HG03442 (cell line): ENCODE results near the gene UGT1A3.
"Not testable (repeated sequence)": the region's sequence is repeated elsewhere in the genome, so short reads cannot be mapped to it uniquely, and the experiment has no call there.

ENCODE experiments used
- ATAC-seq: cut with Tn5 transposase; IDR thresholded peaks from one replicate; pipeline ENCODE4 v1.9.1; 2021; ENCODE audit warnings: mild to moderate bottlenecking, moderate library complexity; ENCODE audit not compliant: unreplicated experiment

Gene UGT1A3

DNA sequence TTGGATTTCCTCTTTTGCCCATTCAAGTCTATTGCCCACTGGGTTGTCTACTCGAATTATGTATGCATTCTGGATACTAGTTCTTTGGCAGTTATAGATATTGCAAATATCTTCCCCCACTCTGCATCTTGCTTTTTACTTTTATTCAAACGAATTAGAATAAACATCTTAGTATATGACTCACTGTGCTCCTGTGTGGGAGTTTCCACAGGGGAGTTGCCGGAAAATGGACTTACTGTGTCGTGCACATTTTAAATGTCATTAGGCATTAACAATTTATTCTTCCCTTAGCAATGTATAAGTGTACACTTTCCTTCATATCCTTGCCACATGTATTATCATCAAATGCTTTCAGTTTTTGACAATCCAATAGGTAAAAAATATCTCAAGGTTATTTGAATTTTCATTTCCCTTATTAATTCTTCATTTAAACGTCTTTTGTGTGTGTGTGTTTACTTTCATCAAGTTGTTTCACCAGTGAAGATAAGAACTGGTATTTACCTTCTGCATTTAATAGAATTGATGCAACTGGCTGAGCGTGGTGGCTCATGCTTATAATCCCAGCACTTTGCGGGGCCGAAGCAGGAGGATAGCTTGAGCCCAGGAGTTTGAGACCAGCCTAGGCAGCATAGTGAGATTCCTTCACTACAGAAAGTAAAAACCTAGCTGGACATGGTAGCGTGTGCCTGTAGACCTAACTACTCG is 20.8 kb upstream of the UGT1A3 start:
- no peak for ATAC-seq

DNA sequence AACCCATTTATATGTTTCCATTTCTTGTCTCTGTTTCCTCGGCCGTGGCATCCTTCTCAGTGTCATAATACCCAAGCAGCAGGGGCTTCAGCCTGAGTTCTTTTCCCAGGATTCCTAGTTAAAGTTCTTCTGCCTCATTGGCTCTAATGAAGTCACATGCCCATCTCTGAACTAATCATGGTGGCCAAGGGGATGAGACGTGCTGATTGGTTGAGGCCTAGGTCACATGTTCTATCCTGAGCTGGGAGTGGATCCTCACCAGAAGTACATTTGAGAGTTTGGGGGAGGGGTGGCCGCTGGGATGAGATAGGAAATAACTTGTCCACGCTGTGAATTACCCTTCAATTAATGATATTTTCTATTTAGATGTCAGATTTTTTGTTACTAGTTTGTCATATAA is 19.9 kb upstream of the UGT1A3 start:
- ATAC-seq = no peak

DNA sequence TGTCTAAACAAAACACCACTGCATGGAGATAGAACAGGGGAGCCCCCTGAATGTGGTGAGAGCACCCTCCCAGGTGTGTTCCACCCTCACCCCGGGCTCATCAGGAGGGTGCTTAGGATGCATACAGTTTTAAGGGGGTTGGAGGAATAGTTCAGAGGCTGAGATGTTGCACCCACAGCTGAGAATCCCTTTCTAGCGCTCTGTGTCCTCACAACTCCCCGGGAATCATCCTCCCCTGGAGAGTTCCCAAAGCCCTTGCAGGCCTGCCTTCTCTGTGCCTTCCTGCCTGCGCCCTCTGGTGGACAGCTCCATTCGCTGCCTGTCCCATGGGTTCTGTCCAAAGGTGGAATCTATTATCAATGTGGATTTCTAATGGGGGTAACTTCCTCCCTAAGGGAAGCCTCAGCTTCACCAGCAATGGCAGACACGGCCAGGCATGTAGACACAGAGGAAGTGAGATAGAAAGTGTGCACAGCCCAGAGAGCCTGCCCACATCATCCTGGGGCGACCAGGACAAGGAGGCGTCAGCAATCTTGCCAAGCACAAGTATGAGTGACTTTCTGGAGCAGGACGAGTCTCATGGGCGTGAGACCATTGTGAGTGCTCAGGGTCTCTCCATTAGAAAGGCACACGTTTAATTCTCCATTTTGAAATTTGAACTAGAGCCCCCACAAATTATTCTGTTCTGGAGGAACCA is 17.4 kb upstream of the UGT1A3 start:
- no peak for ATAC-seq

DNA sequence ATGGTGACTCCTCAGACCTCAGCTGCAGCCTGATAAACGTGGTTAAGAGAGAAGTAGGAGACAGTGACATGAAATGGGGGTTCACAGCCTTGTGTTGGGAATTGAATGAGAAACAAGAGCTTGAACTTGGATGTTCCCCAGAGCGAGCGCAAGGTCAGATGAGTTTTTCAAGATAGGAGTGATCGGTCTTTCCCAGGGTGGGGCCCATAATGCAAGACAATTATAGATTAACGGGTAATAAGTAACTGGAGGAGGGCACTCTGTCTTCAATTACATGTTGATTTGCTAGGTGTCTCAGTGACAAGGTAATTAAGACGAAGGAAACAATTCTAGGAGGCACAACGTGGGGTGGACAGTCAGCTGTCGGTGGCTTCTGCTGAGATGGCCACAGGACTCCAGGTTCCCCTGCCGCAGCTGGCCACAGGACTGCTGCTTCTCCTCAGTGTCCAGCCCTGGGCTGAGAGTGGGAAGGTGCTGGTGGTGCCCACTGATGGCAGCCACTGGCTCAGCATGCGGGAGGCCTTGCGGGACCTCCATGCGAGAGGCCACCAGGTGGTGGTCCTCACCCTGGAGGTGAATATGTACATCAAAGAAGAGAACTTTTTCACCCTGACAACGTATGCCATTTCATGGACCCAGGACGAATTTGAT is 16.1 kb upstream of the UGT1A3 start, which contains the start of gene UGT1A5:
UGT1A5 (plus strand) TSS at position 297 of the 651 bp plus-strand sequence; CDS start at position 382, 85 bp downstream.
- no peak for ATAC-seq

GRCh38 chr2:233713262-233713615 is 15.6 kb upstream of the UGT1A3 start:
- no peak for ATAC-seq

- no peak for ATAC-seq
Measured at GRCh38 chr2:233714121-233714520, 14.7 kb upstream of the UGT1A3 start.

DNA sequence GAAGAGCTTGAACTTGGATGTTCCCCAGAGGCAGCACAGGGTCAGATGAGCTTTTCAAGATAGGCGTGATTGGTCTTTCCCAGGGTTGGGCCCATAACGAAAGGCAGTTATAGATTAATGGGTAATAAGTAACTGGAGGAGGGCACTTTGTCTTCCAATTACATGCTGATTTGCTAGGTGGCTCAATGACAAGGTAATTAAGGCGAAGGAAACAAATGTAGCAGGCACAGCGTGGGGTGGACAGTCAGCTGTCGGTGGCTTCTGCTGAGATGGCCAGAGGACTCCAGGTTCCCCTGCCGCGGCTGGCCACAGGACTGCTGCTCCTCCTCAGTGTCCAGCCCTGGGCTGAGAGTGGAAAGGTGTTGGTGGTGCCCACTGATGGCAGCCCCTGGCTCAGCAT is 10.3 kb upstream of the UGT1A3 start, which contains the start of gene UGT1A4:
UGT1A4 (plus strand) TSS at position 185 of the 400 bp plus-strand sequence; CDS start at position 270, 85 bp downstream.
- ATAC-seq = no peak

GRCh38 chr2:233736868-233737653 is 8.2 kb downstream of the UGT1A3 start:
- ATAC-seq = not testable (repeated sequence)

- ATAC-seq = no peak
Measured at GRCh38 chr2:233740870-233741269, 12.0 kb downstream of the UGT1A3 start.

DNA sequence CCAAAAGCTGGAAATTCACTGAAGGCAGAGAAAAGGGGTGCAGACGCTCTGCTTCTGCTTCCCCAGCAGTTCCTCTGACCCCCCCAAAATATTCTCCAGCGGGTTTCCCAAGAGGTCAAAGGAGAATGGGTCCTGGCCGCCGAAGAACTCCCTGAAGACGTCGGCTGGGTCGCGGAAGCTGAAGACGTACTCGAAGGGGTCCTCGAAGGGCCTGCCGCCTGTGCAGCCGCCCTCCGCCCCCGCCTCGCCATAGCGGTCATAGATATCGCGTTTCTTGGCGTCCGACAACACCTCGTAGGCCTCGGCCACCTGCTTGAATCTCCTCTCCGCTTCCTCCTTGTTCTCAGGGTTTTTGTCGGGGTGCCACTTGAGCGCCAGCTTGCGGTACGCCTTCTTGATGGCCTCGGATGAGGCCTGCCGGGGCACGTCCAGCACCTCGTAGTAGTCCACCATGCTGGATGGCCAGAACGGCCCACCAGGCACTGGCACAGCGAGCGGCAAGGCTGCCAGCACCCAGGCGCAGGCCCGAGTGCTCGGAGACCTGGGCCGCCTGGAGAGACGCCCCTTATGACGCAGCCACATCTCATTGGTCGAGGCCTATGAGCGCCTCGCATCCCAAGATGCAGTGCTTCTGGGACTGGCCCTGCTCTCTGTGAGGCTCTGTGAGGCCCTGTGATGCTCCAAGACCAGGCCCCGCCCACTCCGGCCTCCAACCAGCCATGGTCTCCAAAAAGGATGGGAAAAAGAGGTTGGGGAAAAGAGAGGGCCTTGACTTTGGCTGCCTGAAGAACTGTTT is 14.8 kb downstream of the UGT1A3 start:
- ATAC-seq = no peak

DNA sequence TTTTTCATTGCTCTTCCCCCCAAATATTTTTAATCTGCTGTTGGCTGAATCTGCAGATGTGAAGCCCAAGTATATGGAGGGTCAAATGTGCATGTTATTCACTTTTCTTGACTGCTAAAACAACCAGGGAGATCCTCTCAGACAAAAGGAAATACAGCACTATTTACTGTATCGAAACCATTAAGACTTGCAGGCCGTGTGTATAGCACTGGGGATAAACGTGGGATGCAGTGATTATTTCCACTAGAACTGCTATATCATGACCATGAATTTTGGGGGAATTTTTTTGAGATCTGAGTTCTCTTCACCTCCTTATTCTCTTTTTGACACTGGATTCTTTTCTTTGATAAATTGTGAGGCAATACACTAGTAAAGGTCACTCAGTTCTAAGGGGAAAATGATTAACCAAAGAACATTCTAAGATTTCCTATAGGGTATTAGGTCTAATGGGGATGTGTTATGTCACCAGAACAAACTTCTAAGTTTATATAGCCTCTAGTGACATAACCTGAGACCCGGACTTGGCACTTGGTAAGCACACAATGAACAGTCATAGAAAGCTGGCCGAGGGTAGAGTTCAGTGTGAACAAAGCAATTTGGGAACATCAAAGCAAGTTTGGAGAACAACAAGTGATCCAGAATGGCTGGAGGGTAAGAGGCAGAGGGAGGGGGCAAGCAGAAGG is 16.4 kb downstream of the UGT1A3 start:
- no peak for ATAC-seq

DNA sequence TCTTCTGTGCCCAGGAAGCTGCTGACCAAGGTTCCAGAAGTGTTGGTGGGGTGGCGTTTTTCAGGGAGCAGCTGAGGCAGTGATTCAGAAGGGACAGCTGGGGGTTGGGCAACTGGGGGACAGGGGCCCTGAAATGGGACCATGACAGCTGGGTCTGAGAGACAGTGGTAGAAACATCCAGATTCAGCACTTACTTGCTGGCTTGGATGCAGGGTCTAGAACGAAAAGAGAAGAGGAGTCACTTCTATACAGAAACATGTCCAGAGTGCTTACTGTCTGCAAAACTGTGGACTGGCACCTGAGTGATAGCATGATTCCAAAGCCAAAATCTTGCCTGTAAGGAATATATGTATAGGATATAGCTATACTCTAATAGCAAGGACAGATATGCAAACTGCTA is 17.0 kb downstream of the UGT1A3 start:
- not testable (repeated sequence) for ATAC-seq

GRCh38 chr2:233746475-233747282 is 17.8 kb downstream of the UGT1A3 start:
- no peak for ATAC-seq

DNA sequence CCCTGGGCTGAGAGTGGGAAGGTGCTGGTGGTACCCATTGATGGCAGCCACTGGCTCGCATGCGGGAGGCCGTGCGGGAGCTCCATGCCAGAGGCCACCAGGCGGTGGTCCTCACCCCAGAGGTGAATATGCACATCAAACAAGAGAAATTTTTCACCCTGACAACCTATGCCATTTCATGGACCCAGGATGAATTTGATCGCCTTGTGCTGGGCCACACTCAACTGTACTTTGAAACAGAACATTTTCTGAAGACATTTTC is 18.4 kb downstream of the UGT1A3 start:
- no peak for ATAC-seq

- not testable (repeated sequence) for ATAC-seq
Measured at GRCh38 chr2:233750689-233751088, 21.8 kb downstream of the UGT1A3 start.

- ATAC-seq = not testable (repeated sequence)
Measured at GRCh38 chr2:233751212-233752009, 22.6 kb downstream of the UGT1A3 start.

DNA sequence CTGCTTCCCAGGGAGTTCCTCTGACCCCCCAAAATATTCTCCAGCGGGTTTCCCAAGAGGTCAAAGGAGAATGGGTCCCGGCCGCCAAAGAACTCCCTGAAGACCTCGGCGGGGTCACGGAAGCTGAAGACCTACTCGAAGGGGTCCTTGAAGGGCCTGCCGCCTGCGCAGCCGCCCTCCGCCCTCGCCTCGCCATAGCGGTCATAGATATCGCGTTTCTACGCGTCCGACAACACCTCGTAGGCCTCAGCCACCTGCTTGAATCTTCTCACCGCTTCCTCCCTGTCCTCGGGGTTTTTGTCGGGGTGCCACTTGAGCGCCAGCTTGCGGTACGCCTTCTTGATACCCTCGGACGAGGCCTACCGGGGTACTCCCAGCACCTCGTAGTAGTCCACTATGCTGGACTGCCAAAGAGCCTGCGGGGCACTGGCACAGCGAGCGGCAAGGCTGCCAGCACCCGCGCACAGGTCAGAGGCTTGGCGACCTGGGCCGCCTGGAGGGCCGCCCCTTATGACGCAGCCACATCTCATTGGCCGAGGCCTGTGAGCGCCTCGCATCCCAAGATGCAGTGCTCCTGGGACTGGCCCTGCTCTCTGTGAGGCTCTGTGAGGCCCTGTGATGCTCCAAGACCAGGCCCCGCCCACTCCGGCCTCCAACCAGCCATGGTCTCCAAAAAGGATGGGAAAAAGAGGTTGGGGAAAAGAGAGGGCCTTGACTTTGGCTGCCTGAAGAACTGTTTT is 26.2 kb downstream of the UGT1A3 start:
- no peak for ATAC-seq
